AG09309 (cell line): ENCODE data around the gene HIPK2.

ENCODE experiments used
- DNase-seq: peaks from one replicate; pipeline ENCODE4 v3.0.0-alpha.2; 2010; ENCODE audit warnings: low read depth
- H3K4me3 ChIP-seq: 2 replicates; pipeline ENCODE4 v1.5.1; 2011; ENCODE audit warnings: mild to moderate bottlenecking, low read depth, low read length, moderate library complexity; ENCODE audit not compliant: control insufficient read depth
- TF ChIP-seq, protein P1 (sequence below): IDR thresholded peaks from 2 replicates; pipeline ENCODE4 v1.5.1; 2011; ENCODE audit warnings: mild to moderate bottlenecking, low read depth, low read length, inconsistent platforms; ENCODE audit not compliant: insufficient read depth, control insufficient read depth; ENCODE audit errors: missing control alignments

HIPK2 gene

DNA sequence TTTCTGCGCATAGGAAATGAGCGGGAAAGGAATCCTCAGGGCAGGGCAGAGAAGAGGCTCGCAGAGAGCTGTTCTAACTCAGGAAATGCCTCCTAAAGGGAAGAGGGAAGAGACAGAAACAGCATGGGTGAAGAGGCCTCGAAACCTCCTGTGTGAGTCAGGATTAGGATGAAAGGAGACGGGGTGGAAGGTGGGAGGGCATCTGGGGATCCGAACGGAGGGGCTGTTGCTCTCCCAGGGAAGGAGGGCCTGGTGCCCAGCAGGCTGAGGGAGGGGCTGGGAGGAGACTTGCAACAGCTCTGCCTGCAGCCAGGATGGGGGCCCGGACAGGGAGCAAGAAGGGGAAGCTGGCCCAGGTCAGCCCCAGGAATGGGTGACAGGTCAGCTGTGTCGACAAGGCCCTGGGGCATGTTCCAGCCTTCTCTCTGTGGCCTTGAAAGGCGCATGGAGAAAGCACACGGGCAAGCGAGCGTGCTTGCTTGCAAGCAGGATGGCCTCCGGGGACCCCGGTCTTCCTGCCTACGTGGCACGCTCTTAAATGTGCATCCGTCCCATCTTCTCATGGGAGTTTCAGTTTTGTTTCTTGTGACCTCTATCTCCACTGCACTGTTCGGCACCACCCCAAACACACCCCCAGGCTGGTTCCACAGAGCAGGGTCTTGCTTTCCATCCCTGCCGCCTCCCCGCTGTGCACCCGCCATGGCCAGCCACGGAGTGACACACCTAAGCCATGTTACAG lies 63.5 kb downstream of the HIPK2 start:
- H3K4me3 ChIP-seq, result no peak overlapping the region
- TF ChIP-seq, protein P1, sequence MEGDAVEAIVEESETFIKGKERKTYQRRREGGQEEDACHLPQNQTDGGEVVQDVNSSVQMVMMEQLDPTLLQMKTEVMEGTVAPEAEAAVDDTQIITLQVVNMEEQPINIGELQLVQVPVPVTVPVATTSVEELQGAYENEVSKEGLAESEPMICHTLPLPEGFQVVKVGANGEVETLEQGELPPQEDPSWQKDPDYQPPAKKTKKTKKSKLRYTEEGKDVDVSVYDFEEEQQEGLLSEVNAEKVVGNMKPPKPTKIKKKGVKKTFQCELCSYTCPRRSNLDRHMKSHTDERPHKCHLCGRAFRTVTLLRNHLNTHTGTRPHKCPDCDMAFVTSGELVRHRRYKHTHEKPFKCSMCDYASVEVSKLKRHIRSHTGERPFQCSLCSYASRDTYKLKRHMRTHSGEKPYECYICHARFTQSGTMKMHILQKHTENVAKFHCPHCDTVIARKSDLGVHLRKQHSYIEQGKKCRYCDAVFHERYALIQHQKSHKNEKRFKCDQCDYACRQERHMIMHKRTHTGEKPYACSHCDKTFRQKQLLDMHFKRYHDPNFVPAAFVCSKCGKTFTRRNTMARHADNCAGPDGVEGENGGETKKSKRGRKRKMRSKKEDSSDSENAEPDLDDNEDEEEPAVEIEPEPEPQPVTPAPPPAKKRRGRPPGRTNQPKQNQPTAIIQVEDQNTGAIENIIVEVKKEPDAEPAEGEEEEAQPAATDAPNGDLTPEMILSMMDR, result no peak
- DNase-seq, result no peak

DNA sequence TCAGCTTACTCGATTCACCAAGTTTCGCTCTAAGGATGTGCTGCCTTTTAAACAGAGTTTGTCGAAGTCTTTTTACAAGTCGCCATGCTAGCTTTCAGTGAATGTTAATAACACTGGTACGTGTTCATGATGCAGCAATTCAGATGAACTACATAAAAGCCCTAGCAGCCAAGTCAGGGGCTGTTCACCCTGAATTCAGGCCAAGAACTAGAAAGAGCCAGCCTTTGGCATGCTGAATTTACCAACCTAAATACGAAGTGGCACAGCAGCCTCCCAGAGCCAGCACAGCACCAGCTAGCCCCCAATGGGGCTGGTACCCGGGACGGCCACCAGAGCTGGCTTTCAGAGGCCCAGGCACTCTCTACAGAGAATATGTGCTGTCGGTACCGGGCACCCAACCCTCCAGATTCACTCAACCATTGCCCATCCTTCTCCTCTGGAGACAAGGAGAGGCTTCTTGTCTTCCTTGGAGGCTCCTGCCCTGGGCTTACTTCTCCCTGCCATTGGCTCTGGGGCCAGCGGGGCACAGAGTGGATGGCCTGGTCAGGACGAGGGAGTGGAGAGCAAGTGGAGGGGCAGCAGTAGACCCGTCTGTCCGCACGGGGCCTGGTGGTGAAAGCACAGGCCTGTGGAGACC lies 64.2 kb downstream of the HIPK2 start:
- DNase-seq, result no peak
- no peak overlapping the region for H3K4me3 ChIP-seq
- TF ChIP-seq, protein P1, result no peak

DNA sequence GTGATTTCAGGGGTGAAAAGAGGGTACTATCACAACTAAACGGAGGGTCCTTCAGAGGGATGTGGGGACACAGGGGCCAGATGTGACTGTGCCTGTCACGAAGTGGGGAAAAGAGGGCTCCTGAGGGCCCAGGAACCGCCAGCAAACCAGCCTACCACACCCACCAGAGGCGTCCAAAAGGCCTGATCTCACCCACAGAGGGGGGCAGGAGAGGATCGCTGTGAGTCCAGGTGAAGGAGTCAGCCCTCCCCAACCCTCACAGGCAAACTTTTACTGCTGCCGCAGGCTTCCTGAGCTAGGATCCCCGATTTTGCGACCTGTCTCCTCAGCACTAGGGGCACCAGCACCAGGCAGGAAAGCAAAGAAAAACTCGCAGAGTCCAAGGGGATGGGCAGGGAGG lies 64.7 kb downstream of the HIPK2 start:
- no peak for DNase-seq
- no peak overlapping the region for H3K4me3 ChIP-seq
- TF ChIP-seq, protein P1, result no peak

DNA sequence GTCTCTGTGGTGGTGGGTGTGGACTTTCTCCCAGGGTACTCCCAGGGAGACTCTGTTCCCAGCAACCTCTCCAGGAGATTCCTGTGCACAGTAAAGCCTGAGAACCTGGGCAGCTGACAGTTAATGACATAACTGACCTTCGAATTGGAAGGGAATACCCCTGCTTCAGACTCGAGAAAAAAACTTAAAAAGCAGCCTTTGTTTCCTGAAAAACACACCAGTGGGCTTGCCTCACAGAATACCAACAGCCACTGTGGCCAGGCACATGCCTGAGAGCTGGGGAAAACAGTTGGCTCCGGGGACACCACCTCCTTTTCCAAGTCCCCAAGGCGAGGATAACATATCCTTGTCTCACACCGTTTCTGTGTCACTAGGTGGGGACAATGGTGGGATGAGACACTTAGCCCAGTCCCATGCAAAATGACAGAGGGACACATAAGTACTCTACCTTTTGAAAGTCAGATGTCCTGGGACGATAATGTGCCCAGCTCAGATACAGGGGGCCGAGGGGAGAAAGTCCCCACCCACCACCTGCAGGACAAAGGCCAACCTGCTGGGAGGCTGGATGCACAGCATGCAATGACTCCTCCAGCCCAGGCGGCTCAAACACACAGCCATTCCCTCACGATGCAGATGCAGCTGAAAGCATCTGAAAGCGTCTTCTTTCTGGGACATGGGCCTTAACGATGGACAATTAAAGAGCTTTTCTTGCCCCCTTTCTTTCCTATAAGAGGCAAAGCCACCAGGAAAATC lies 65.6 kb downstream of the HIPK2 start:
- no peak for DNase-seq
- no peak overlapping the region for H3K4me3 ChIP-seq
- TF ChIP-seq, protein P1, result no peak

DNA sequence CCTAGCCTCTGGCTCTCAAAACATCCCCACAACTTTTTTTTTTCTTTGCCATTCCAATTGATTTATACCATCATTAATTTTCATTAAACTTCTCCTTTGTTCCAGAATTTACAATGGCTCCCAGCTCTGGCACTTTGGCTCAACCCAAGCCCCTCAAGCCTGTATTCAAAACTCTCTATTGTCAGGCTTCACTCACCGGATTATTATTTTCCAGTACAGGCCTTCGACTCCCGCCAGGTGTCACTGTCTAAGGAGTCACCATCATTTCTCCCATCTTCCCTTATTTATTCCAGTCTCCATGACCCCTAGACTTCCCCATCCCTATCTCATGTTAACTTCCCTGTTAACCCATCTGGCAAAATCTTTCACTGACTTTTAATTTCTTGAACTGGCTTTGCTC lies 67.8 kb downstream of the HIPK2 start:
- TF ChIP-seq, protein P1, result no peak
- no peak overlapping the region for H3K4me3 ChIP-seq
- no peak for DNase-seq

DNA sequence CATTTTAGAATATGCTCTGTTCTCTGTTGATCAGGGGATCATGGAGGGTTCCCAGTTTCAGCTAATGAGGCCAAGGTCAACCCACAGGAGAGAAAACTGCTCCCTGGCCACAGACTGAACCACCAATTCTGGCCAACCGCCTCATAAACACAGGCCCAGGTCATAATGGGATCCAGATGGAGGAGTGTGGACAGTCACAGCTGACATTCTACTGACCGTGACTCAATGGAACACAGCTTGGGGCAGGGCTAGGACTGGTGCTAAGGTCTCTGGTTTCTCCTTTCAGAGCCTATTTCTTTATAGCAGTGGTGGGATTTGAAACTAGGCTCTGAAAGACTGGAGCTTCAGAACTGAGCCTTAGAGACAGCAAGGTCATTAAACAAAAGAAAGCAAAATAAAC lies 68.3 kb downstream of the HIPK2 start:
- TF ChIP-seq, protein P1, result no peak
- peak; percentile 61 for DNase-seq
- H3K4me3 ChIP-seq, result no peak overlapping the region
